Measurements from ENCODE around the gene SIRPB2. TPM values are rescaled to one million over a fixed set of nuclear protein-coding genes. Genes with fewer than 3 reads are reported as not detected.
"Not testable (repeated sequence)": the region's sequence is repeated elsewhere in the genome, so short reads cannot be mapped to it uniquely, and the experiment has no call there.

The SIRPB2 gene
- total RNA-seq, 6 experiments from 2014 or later: not detected

GRCh38 chr20:1500496-1500895, 9.3 kb upstream of the SIRPB2 start:
- DNase-seq: no peak
- Mint-ChIP-seq H3K4me1 (ENCODE audit: low read depth) (peaks cover 26% of the 10 kb centered on the region), H3K27ac (no peak overlapping the region), H3K9me3 (no peaks in the 10 kb centered on the region; the same call in 1 of the 2 replicates), H3K36me3 (ENCODE audit: low read depth) (no peaks in the 10 kb centered on the region), H3K27me3 (ENCODE audit: insufficient read depth) (peaks cover 21% of the 10 kb centered on the region), H3K4me3 (no peak overlapping the region)
- TF ChIP-seq, protein P1, sequence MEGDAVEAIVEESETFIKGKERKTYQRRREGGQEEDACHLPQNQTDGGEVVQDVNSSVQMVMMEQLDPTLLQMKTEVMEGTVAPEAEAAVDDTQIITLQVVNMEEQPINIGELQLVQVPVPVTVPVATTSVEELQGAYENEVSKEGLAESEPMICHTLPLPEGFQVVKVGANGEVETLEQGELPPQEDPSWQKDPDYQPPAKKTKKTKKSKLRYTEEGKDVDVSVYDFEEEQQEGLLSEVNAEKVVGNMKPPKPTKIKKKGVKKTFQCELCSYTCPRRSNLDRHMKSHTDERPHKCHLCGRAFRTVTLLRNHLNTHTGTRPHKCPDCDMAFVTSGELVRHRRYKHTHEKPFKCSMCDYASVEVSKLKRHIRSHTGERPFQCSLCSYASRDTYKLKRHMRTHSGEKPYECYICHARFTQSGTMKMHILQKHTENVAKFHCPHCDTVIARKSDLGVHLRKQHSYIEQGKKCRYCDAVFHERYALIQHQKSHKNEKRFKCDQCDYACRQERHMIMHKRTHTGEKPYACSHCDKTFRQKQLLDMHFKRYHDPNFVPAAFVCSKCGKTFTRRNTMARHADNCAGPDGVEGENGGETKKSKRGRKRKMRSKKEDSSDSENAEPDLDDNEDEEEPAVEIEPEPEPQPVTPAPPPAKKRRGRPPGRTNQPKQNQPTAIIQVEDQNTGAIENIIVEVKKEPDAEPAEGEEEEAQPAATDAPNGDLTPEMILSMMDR (IDR thresholded peaks at IDR 0.05): no peak

- Mint-ChIP-seq H3K27me3 (ENCODE audit: insufficient read depth) (peaks cover 26% of the 10 kb centered on the region), H3K36me3 (ENCODE audit: low read depth) (no peaks in the 10 kb centered on the region)
Measured at GRCh38 chr20:1499528-1500420, 8.6 kb upstream of the SIRPB2 start.

GRCh38 chr20:1497371-1497770, 6.2 kb upstream of the SIRPB2 start:
- not testable (repeated sequence) for H3K4me1 Mint-ChIP-seq (ENCODE audit: low read depth); H3K36me3 Mint-ChIP-seq (ENCODE audit: low read depth); H3K9me3 Mint-ChIP-seq; H3K4me3 Mint-ChIP-seq; H3K27ac Mint-ChIP-seq; DNase-seq
- H3K27me3 Mint-ChIP-seq (ENCODE audit: insufficient read depth): peaks cover 38% of the 10 kb centered on the region

More at GRCh38 chr20:1499528-1500420, 8.6 kb upstream of the SIRPB2 start:
- Mint-ChIP-seq H3K9me3 (no peaks in the 10 kb centered on the region; the same call in 1 of the 2 replicates), H3K4me1 (ENCODE audit: low read depth) (peaks cover 19% of the 10 kb centered on the region), H3K27ac (no peak overlapping the region), H3K4me3 (no peak overlapping the region)
- TF ChIP-seq, protein P1 (IDR thresholded peaks at IDR 0.05): no peak
- no peak for DNase-seq

GRCh38 chr20:1496930-1497329, 5.7 kb upstream of the SIRPB2 start:
- no peak for DNase-seq
- no peaks in the 10 kb centered on the region for H3K36me3 Mint-ChIP-seq (ENCODE audit: low read depth)
- H3K9me3 Mint-ChIP-seq: no peaks in the 10 kb centered on the region; the same call in 1 of the 2 replicates
- H3K4me3 Mint-ChIP-seq: no peak overlapping the region
- TF ChIP-seq, protein P1 (IDR thresholded peaks at IDR 0.05): no peak
- H3K4me1 Mint-ChIP-seq (ENCODE audit: low read depth): 0 out of 2 replicates have a peak, but pooled peaks cover 5% of the 10 kb centered on the region
- H3K27me3 Mint-ChIP-seq (ENCODE audit: insufficient read depth): peaks cover 38% of the 10 kb centered on the region
- no peak overlapping the region for H3K27ac Mint-ChIP-seq

DNA sequence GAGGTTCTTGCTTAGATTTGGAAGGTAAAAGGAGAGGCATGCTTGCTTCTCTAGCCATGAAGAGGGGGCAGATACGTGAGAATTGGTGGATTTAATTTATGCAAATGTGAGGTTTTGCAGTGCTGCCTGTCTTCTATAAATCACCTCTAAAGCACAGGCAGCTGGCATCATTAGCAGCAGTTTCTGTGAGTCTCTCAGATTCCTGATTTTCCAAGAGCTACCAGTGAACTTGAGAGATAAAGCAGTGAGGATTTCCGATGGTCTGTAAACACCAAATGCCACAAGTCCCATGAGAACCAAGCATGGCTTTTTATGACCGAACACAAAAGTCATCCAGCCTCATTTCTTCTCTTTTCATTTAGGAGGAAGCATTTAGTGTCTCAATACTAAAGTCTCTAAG, 3.2 kb upstream of the SIRPB2 start:
- TF ChIP-seq, protein P1 (IDR thresholded peaks at IDR 0.05): no peak
- Mint-ChIP-seq H3K27me3 (ENCODE audit: insufficient read depth) (peaks cover 43% of the 10 kb centered on the region), H3K4me1 (ENCODE audit: low read depth) (no peaks in the 10 kb centered on the region), H3K36me3 (ENCODE audit: low read depth) (no peaks in the 10 kb centered on the region), H3K27ac (no peak overlapping the region), H3K4me3 (no peak overlapping the region), H3K9me3 (no peaks in the 10 kb centered on the region; the same call in 1 of the 2 replicates)
- no peak for DNase-seq

DNA sequence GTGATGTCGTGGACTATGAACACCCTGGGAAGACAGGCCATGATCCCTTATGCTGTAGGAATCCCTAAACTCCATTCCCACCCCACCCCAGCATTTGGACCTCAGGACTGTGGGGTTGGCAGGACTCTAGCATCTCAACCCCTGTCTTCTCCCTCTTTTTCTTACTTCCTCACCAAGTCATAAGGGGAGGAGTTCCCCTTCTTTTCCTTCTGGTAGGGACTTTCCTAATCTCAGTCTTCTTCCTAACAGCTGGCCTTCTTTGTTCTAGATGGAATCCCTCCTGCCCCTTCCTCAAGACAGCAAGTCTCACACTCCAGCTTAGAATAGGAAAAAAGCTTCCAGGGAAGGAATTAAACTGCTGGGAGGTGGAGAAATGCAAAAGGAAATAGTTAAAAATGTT, 2.3 kb upstream of the SIRPB2 start:
- H3K27ac Mint-ChIP-seq: no peak overlapping the region
- no peaks in the 10 kb centered on the region for H3K36me3 Mint-ChIP-seq (ENCODE audit: low read depth)
- H3K4me3 Mint-ChIP-seq: no peak overlapping the region
- DNase-seq: no peak
- TF ChIP-seq, protein P1 (IDR thresholded peaks at IDR 0.05): no peak
- H3K27me3 Mint-ChIP-seq (ENCODE audit: insufficient read depth): peaks cover 43% of the 10 kb centered on the region
- no peaks in the 10 kb centered on the region for H3K4me1 Mint-ChIP-seq (ENCODE audit: low read depth)
- no peaks in the 10 kb centered on the region; the same call in 1 of the 2 replicates for H3K9me3 Mint-ChIP-seq

Measured in HFFc6 (cell line).